Neuronal stem cell (in vitro differentiated cells): Measurements from ENCODE around the gene MYH7.

ENCODE experiments used
- DNase-seq: peaks from one replicate; pipeline ENCODE4 v3.0.0-alpha.2; 2013; ENCODE audit warnings: low spot score
- H2AFZ ChIP-seq: one replicate; pipeline ENCODE4 v1.6.1; 2013; ENCODE audit warnings: mild to moderate bottlenecking, low read length, inconsistent platforms
- H2AK5ac ChIP-seq: 2 replicates; pipeline ENCODE4 v1.6.1; 2013; ENCODE audit warnings: low read depth, mild to moderate bottlenecking, inconsistent platforms, low read length, moderate library complexity, mixed read lengths
- H2BK120ac ChIP-seq: 2 replicates; pipeline ENCODE4 v1.6.1; 2013; ENCODE audit warnings: low read depth, mild to moderate bottlenecking, inconsistent platforms, low read length, moderate library complexity, mixed read lengths
- H2BK12ac ChIP-seq: one replicate; pipeline ENCODE4 v1.6.1; 2013; ENCODE audit warnings: low read length, inconsistent platforms
- H2BK15ac ChIP-seq: 2 replicates; pipeline ENCODE4 v1.6.1; 2013; ENCODE audit warnings: mild to moderate bottlenecking, low read length, inconsistent platforms, mixed read lengths
- H2BK5ac ChIP-seq: one replicate; pipeline ENCODE4 v1.6.1; 2013; ENCODE audit warnings: inconsistent platforms, mild to moderate bottlenecking, low read length, moderate library complexity
- H3K14ac ChIP-seq: one replicate; pipeline ENCODE4 v1.6.1; 2013; ENCODE audit warnings: low read length, inconsistent platforms
- H3K18ac ChIP-seq: 2 replicates; pipeline ENCODE4 v1.6.1; 2013; ENCODE audit warnings: low read length, inconsistent platforms
- H3K23ac ChIP-seq: 2 replicates; pipeline ENCODE4 v1.6.1; 2013; ENCODE audit warnings: low read depth, mild to moderate bottlenecking, mixed read lengths, low read length, inconsistent platforms; ENCODE audit not compliant: poor library complexity
- H3K27ac ChIP-seq: replicated peaks from 3 replicates; pipeline ENCODE4 v1.5.1; 2013; ENCODE audit warnings: low read length, inconsistent platforms
- H3K27me3 ChIP-seq, 3 experiments: 2 replicates each; pipeline ENCODE4 v1.6.1; 2013; ENCODE audit warnings: low read length in 3 of 3, mild to moderate bottlenecking in 2 of 3, inconsistent platforms in 1 of 3, low read depth in 1 of 3, mixed read lengths in 1 of 3, moderate library complexity in 1 of 3; ENCODE audit not compliant: control insufficient read depth in 3 of 3, insufficient read depth in 3 of 3
- H3K36me3 ChIP-seq, 2 donors: replicated peaks in 1 of 2; 2 replicates each; pipeline ENCODE4 v1.6.1; 2013; ENCODE audit warnings: low read length in 2 of 2; ENCODE audit not compliant: control insufficient read depth in 2 of 2, insufficient read depth in 2 of 2
- H3K4ac ChIP-seq: 2 replicates; pipeline ENCODE4 v1.6.1; 2013; ENCODE audit warnings: inconsistent platforms, mild to moderate bottlenecking, low read length, moderate library complexity
- H3K4me1 ChIP-seq, 2 donors: 1 replicate in 1 of 2; 2 replicates in 1 of 2; pipeline ENCODE4 v1.6.1; 2013; ENCODE audit warnings: low read length in 2 of 2, low read depth in 1 of 2; ENCODE audit not compliant: control insufficient read depth in 2 of 2, insufficient read depth in 1 of 2
- H3K4me2 ChIP-seq: one replicate; pipeline ENCODE4 v1.6.1; 2013; ENCODE audit warnings: mild to moderate bottlenecking, low read length, inconsistent platforms; ENCODE audit not compliant: insufficient read depth, poor library complexity, severe bottlenecking
- H3K4me3 ChIP-seq, 2 donors: 2 replicates each; pipeline ENCODE4 v1.5.1; 2013; ENCODE audit warnings: low read length in 2 of 2, mild to moderate bottlenecking in 2 of 2, inconsistent platforms in 1 of 2, moderate library complexity in 1 of 2
- H3K79me1 ChIP-seq: one replicate; pipeline ENCODE4 v1.6.1; 2013; ENCODE audit warnings: low read depth, mild to moderate bottlenecking, inconsistent platforms, low read length, moderate library complexity
- H3K9ac ChIP-seq: one replicate; pipeline ENCODE4 v1.6.1; 2013; ENCODE audit warnings: mild to moderate bottlenecking, low read depth, low read length, inconsistent platforms; ENCODE audit not compliant: poor library complexity
- H3K9me3 ChIP-seq, 2 donors: replicated peaks in 1 of 2; 2 replicates each; pipeline versions ENCODE3 to v1.6.1; 2013; ENCODE audit warnings: low read length in 2 of 2, mild to moderate bottlenecking in 2 of 2, inconsistent platforms in 1 of 2, low read depth in 1 of 2, mixed read lengths in 1 of 2, moderate library complexity in 1 of 2; ENCODE audit not compliant: control insufficient read depth in 2 of 2, insufficient read depth in 1 of 2
- H4K8ac ChIP-seq: one replicate; pipeline ENCODE4 v1.6.1; 2013; ENCODE audit warnings: low read depth, mild to moderate bottlenecking, inconsistent platforms, low read length, moderate library complexity
- H4K91ac ChIP-seq: one replicate; pipeline ENCODE4 v1.6.1; 2013; ENCODE audit warnings: low read length, low read depth, mild to moderate bottlenecking, inconsistent platforms; ENCODE audit not compliant: poor library complexity
- WGBS, 2 donors: extraction: QIAGEN DNeasy Blood & Tissue Kit; methylation state at CpG; one replicate each; pipeline ENCODE4 v1.1.7; 2013; ENCODE audit warnings: missing lambda C conversion rate in 2 of 2, mixed read lengths in 1 of 2; ENCODE audit not compliant: insufficient read length in 2 of 2, insufficient replicate concordance in 1 of 2; ENCODE audit errors: extremely low coverage in 2 of 2; 5-methylcytosine and 5-hydroxymethylcytosine counted together

Gene MYH7

DNA sequence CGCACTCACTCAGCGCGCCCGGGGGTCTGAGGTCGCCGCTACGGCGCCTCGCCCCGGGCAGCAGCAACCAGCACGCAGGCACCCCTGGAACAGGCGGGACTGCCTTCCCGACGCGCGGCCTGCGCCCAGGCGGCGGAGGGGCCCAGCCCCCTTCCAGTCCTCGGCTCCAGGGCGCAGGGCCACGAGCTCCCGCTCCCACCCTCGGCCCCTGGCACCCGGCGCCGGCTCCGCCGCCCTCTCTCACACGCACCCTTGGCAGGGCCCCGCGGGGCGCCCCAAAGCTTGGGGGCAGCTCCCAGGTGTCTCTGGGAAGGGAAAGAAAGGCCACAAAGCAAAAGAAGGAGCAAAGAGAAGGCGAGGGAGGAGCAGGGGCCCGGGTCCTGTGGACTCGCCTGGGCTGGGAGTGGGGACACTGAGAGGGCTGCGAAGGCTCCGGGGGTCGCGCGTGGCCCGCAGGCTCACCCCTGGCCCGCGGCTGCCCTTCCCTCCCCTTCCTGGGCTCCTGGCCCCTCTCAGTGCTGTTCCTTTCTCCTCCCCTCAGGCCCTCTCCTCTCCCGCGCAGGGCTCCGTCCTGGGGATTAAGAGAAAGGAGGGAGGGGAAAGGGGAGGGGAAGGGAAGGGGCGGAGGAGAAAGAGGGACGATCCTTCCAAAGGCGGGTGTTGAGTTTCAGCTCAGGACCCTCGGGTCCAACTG is 69.6 kb downstream of the MYH7 start:
- peak overlapping the region; percentile 87 for H3K4me2 ChIP-seq
- WGBS, 2 donors = no CpG with 5 or more reads among the region's 51 CpGs
- peak overlapping the region; percentile 96 for H2BK5ac ChIP-seq
- peak overlapping the region; percentile 99 for H3K14ac ChIP-seq
- peak overlapping the region; percentile 68 for H2BK15ac ChIP-seq
- H3K23ac ChIP-seq = peak overlapping the region; percentile 87
- H3K27ac ChIP-seq = peak overlapping the region; percentile 99
- H3K9ac ChIP-seq = peak overlapping the region; percentile 99
- DNase-seq = no peak
- H4K8ac ChIP-seq = no peak overlapping the region
- H2AFZ ChIP-seq = peak overlapping the region; percentile 93
- peaks cover 3 to 31% of the 10 kb centered on the region in 2 donors for H3K36me3 ChIP-seq
- H4K91ac ChIP-seq = peak overlapping the region; percentile 83
- H3K4me1 ChIP-seq = peaks cover 12 to 17% of the 10 kb centered on the region in 2 donors
- H3K4me3 ChIP-seq = peak overlapping the region; percentile 91 to 94
- H3K18ac ChIP-seq = peak overlapping the region; percentile 99
- peaks cover 0 to 24% (median 2%) of the 10 kb centered on the region in 3 experiments for H3K27me3 ChIP-seq
- H2AK5ac ChIP-seq = peak overlapping the region; percentile 99
- H3K79me1 ChIP-seq = peaks cover 5% of the 10 kb centered on the region
- peak overlapping the region; percentile 85 for H2BK120ac ChIP-seq
- H3K9me3 ChIP-seq = no peaks in the 10 kb centered on the region
- H3K4ac ChIP-seq = peak overlapping the region; percentile 80
- peak overlapping the region; percentile 48 for H2BK12ac ChIP-seq

DNA sequence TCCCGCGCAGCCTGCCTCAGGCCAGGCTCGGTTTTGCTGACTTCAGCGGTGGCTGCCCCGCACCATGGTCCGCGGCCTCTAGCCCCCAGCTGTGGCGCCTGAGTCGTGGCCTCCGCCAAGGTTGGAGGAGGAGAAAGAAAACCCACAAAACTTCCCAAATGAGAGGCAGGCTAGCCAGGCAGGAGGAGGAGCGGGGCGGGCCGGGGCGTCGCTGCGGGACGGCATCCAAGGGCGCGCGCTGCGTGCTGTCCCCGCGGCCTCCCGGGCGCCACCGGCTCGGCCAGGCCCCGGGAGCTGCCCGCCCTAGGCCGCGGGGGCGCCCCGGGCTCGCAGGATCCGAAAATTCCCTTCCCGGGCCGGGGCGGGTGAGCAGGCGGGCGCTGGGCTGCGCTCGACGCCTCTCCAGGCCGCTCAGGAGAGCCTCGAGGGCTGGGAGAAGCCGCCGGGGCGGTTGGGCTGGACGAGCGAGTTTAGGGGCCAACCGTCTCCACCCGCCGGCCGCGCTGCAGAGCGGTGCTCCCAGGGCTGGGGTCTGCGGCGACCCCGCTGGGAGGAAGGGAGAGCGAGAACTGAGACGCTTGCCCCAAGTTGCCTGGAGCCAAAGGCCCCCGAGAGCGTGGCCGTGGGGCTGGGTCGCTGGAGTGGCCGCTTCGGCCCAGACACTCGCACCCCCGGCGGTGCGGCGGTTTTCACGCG is 70.3 kb downstream of the MYH7 start, which contains the start of gene EFS:
TSS of gene EFS (minus strand) at position 137 of the 696 bp plus-strand sequence. CDS start 147 bp downstream, outside the sequence.
- peak; percentile 29 for DNase-seq
- Histone ChIP-seq H3K9ac (peak within 1 kb of the TSS; percentile 99), H3K18ac (peak within 1 kb of the TSS; percentile 99), H2BK12ac (peak within 1 kb of the TSS; percentile 63), H3K4ac (peak within 1 kb of the TSS; percentile 80), H2BK120ac (peak within 1 kb of the TSS; percentile 85), H3K4me2 (peak within 1 kb of the TSS; percentile 87), H3K27me3 (peaks cover 0 to 19% (median 2%) of the 10 kb centered on the region in 3 experiments), H4K91ac (peak within 1 kb of the TSS; percentile 83), H2BK5ac (peak within 1 kb of the TSS; percentile 96), H2BK15ac (peak within 1 kb of the TSS; percentile 68), H2AK5ac (peak within 1 kb of the TSS; percentile 99), H3K9me3 (no peaks in the 10 kb centered on the region), H3K36me3 (peaks cover 10 to 38% of the 10 kb centered on the region in 2 donors), H3K79me1 (peaks cover 5% of the 10 kb centered on the region), H3K4me1 (peaks cover 12 to 17% of the 10 kb centered on the region in 2 donors), H3K14ac (peak within 1 kb of the TSS; percentile 99), H4K8ac (peak within 1 kb of the TSS; percentile 66), H3K4me3 (peak within 1 kb of the TSS; percentile 91 to 94), H3K27ac (peak within 1 kb of the TSS; percentile 96), H3K23ac (peak within 1 kb of the TSS; percentile 87), H2AFZ (peak within 1 kb of the TSS; percentile 93)
- WGBS, 2 donors = no CpG with 5 or more reads among the region's 74 CpGs

DNA sequence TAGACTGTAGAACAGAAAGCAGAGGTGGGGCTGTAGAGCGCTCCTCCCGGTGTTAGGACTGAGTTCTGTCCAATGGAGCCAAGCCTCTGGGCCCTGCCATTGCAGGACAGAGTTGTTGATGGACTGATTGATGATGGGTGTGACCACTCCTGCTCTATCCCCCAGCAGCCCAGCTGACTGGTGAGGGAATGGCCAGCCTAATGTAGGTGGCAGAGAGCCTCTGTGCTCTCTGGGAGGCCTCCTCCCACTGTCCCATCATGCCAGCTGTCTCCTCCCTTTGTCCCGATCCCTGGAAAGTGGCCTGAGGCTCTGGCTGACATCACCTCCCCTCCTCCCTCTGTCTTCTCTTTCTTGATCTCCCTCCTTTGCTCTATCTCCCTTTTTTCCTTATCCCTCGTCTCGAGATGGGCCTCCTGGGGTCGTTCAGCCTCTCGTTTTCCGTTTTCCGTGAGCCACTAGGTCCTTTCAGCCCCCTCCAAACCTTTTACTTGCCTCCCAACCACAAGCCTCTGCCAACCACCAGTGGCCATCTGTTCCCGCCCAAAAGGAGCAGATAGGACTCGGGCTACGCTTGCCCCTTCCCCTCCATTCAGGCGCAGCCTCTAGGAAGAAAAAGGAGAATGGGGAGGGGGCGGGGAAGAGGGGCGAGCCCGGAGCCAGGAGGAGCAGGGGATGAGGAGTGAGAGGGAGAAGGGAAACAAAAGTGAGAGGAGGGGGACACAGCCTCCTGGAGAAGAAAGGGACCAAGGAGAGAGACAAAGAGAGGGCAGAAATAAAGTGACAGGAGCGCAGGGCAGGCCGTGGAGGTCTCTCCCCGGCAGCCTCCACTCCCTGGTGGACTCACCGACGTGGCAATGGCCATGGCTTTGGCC is 71.1 kb downstream of the MYH7 start:
- H4K8ac ChIP-seq = peak overlapping the region; percentile 66
- H2AFZ ChIP-seq = peak overlapping the region; percentile 93
- peak overlapping the region; percentile 96 for H2BK5ac ChIP-seq
- H2BK15ac ChIP-seq = peak overlapping the region; percentile 68
- no CpG with 5 or more reads among the region's 21 CpGs for WGBS, 2 donors
- H2BK12ac ChIP-seq = peak overlapping the region; percentile 63
- peak overlapping the region; percentile 99 for H3K9ac ChIP-seq
- peaks cover 5% of the 10 kb centered on the region for H3K79me1 ChIP-seq
- H3K27me3 ChIP-seq = peaks cover 0 to 15% (median 0%) of the 10 kb centered on the region in 3 experiments
- peak overlapping the region; percentile 91 to 94 for H3K4me3 ChIP-seq
- H2AK5ac ChIP-seq = peak overlapping the region; percentile 99
- peak overlapping the region; percentile 87 for H3K4me2 ChIP-seq
- H3K18ac ChIP-seq = peak overlapping the region; percentile 99
- H2BK120ac ChIP-seq = peak overlapping the region; percentile 85
- peak overlapping the region; percentile 96 for H3K27ac ChIP-seq
- peak overlapping the region; percentile 35 for H3K23ac ChIP-seq
- H3K14ac ChIP-seq = peak overlapping the region; percentile 66
- H3K9me3 ChIP-seq = no peaks in the 10 kb centered on the region
- H3K4me1 ChIP-seq = peaks cover 12 to 17% of the 10 kb centered on the region in 2 donors
- DNase-seq = peak; percentile 76
- H3K4ac ChIP-seq = peak overlapping the region; percentile 44
- peak overlapping the region; percentile 42 for H4K91ac ChIP-seq
- H3K36me3 ChIP-seq = peaks cover 15 to 46% of the 10 kb centered on the region in 2 donors
